GM19438 (cell line): Measurements from ENCODE around the gene IKZF2.

Source experiments
- ATAC-seq: cut with Tn5 transposase; IDR thresholded peaks from one replicate; pipeline ENCODE4 v1.9.1; 2021; ENCODE audit warnings: low read depth; ENCODE audit not compliant: unreplicated experiment

IKZF2 gene

DNA sequence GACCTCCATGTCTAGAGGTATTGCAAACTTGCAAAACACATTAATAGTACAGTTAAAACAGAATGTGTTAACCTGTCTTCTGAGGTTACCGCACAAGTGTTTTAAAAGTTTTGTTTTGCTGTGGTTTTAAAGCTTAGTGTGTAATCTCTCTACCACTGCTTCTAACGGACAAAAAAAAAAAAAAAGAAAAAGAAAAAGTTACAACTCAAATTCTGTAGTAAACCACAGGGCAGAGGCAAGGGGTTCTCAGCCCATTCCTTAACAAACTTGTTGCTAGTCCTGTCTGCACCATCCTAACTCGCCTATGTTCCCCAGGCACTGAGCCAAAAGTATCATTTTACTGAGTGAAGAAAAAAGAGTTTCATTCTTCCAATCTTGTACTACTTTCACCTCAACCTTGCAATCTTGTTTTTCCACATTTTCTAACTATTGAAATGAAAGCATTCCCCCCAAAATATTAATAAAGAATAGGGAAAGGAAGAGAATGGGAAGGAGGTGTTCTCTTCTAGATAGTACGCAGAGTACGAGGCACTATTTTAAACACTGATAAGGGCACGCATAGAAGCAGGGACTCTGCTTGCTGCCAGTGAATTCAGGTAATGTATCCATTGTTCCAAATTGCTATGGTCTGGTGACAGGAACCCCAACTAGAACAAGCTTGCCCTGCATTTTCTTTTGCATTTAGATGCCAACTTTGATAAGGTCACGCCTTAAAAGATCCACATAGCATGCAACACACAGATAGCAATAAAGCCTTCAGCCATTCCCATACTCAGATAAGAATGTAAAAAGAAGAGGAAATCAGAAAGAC lies 47.1 kb downstream of the IKZF2 start:
- no peak for ATAC-seq

DNA sequence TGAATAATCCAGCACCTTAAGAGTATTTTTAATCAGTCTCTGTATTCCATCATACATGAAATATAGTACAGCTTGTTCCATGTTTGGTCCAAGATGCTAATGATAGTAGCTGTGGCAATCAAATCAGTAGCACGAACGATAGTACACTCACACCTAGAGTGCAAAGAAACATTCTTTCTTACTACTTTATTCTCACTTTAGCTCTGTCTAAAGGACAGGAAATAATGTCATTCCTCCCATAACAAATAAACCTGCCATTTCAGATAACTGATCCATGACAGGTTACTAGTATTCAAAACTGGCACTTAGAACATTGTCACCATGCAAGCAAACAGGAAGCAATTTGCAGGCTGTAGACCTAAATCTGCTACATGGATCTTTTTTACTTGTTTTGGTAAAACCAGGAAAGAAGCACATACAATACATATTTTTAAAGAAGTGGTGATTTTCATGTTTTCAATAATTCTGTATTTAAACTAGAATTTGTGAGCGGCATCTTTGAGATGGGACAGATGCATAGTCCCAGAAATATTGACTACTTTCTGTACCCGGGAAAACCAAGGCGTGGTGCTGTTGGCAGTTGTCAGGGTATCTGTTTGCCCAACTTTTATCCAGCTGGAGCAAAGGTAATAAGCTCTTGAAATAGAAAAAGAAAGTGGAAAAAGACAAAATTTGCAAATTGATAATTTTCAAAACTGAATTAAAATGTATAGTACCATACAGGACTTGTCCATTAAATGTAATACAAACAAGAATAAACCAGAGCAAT lies 49.5 kb downstream of the IKZF2 start:
- no peak for ATAC-seq

DNA sequence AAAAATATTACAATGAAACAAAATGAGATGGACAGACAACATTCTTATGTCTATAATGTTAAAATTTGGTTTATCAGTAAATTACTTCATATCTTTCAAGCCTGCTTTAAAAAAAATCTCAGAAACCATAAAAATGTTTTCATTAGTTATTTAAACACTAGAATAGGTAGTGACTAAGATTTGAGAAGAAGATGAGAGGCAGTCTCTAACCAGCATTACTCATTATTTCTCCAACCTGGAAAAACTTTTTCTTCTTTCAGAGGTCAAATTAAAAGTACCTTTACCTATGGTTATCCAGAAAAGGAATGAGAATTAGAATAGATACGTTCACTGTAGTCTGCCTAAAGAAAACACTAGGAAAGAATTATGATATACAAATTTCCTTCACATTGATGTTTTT lies 50.3 kb downstream of the IKZF2 start:
- ATAC-seq, result no peak

DNA sequence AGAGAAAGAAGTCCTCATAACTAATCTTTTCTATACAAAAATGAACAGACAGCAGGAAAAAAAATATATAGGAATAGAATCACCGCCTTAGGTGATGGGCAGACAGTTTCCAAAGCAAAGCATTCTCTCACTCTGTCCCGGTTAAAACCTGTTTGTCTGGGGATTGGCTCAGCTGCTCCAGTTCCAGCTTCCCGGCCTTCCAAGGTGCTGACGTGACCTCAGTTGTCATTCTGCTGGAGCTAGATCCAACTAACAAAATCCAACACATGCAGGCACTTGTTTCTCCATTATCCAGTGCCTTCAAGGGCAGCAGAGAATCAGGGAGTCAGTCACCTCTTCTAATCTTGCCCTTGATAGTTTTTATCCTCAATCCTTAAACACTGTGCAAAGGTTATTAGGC lies 52.8 kb downstream of the IKZF2 start:
- no peak for ATAC-seq

DNA sequence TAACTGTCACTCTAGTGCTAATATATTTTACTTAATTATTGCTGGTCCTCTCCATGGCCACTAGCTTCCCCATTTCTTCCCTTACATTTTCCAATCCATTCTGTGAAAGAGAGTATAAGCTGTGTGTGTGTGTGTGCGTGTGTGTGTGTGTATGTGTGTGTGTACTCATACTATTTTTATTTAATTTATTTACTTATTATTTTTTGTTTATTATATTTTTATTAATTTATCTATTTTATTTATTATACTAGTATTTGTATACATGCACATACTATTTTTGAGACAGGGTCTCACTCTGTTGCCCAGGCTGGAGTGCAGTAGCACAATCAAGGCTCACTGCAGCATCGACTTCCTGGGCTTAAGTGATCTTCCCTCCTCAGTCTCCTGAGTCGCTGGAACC lies 59.6 kb downstream of the IKZF2 start:
- no peak for ATAC-seq

DNA sequence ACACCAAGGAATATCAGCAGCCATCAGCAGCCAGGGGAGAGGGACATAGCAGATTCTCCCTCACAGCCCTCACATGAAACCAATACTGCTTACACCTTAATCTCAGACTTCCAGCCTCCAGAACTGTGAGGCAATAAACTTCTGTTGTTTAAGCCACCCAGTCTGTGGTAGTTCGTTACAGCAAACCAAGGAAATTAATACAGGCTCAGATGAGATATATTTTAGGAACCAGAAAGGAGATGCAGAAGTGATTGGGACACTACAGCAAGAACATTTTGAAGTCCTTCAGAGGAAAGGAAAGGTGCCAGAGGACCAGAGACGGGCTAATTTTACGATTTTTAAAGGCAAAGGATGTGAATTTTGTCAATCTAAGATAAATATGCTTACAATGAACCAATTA lies 60.6 kb downstream of the IKZF2 start:
- no peak for ATAC-seq

DNA sequence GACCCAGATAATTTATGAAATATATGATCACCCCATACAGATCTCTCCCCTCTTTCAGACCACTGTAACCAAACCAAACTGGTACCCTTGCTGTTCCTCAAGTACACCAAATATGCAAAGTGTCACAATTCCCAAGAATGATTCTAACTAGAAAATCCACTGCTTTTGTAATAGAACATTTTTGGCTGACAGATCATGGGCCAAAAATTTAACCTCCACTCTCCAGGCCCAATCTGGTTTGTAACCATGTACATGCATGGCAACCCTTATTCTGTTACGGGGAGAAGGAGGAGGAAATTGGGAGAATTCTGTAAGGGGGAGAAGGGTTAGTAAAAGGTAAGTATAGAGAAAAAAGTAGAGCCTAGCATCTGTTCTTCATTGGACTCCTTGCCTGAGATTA lies 62.0 kb downstream of the IKZF2 start:
- no peak for ATAC-seq

DNA sequence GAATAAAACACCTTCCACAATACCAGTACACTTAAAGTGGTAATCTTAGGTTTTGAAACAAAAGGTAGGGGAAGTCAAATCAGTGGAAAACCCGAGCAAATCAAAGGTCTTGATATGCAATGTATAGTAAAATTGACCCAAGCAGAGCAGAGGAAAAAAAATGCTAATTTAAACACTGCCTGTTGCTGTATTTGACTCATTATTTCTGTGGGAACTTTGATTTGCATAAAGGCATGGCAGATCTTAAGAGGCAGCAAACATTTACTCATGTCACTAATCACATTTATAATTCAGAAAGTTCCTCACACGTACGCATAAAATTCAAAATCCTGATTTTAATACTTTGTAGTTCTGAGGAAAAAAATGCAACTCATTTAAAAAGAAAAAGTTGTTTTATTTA lies 64.4 kb downstream of the IKZF2 start:
- ATAC-seq, result no peak

DNA sequence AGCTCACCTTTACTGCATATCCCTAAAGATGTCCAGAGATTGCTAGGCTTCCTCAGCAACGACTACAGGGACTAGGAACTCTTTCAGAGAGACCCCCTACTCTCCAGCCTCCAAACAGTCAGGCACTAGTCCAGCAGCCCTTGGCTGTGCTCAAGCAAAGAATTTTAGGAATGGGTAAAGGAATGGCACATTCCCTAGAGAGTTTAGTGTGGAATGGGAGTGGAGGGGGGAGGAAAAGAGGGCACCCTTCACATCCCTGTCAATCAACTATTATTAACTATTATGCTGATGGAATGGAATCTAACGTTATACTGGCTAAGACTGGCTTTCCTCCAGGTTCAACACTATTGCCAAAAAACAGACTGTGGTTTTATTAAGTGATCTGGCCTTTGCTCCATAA lies 64.8 kb downstream of the IKZF2 start:
- ATAC-seq, result no peak

DNA sequence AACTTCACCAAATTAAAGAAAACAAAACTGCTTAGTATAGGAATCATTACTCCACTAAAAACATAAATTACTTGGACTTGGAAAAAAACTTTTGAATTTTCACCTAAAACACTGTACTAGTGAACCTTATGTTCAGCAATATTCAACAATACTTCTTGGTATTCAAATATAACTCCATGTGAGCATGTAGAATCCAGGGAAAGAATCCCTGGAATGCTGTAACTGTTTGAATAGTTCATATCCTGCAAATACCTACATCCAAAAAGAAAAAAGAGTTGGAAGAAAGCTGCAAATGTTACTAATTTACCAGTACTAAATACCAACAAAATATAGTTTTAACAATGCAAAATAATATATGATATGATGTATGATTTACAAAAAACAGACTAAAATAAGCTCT lies 65.4 kb downstream of the IKZF2 start:
- no peak for ATAC-seq

DNA sequence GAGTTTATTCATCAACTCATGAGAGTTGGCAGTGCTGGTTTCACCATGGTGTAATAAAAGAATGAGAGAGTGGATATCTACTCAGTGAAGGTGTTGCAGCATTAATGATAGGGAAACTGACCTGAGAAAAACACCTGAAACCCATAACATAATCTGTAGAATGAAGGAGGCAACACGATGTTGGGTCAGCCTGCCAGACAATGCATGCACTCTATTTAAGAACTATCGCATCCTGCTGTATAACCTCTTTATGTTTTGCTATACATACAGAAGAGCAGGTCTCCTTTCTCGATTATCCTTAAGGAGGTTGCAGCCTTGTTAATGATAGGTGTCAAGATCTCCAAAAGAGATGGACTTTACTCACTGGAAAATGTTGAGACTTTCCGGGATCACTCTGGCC lies 65.9 kb downstream of the IKZF2 start:
- no peak for ATAC-seq

DNA sequence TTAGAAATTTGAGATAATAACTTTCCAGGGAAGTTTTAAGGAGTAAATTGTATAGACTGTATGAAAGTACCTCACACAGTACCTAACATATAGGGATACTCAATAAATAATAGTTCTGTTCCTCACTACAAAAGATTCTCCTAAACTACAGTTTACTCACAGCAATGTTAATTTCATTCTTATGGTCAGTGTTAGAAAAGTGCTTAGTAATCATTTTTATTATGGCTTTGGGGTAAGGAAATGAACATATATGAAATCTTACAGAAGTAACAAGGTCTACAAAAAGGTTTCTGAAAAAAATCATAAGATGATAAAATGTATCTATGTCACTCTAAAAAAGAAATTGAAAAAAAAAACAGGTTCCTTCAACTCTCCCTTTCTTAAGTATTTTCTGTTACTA lies 67.2 kb downstream of the IKZF2 start:
- no peak for ATAC-seq

DNA sequence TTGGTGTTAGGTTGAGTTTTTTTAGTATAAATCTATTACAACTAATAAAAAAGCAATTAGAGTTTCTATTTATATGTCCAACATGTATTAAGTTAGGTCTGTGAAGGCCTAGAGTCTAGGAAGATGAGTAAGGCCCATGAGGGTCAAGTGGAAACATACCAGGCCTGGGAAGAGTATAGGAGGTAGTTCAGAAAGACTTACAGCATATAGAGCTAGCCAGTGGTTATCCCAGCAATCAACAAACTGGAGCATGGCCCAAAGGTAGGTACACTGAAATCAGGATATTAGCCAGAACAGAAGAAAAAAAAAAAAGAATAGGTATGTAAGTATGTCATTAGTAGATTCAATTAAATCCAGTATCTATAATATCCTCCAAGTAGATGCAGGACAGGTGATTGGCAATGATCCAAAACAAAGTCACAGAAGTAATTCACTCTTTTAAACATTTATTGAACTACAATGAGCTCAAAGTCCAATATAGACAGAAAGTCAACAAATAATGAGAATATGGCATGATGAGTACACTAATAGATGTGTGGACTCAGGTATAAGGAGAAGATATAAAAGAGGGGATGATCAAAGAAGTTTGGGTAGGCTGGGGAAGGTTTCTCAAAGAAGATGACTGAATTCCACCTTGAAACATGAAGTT lies 70.3 kb downstream of the IKZF2 start:
- ATAC-seq, result no peak

DNA sequence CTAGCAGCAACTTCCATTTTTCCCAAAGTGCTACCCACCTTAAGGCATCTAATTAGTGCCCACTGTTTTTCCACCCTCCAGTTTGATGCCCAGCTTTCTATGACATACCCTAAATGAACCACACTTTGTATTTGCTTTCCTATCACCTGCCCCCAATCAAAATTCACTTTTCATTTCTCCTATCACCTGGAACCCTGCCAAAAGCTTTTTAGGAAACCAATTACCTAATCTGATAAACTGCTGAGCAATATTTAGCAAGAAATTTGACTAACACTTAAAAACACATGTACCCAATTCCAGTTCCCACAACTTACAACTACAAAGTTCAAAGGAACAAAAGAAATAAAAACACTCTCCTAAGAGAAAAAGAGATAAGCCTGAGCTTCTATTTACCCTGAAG lies 71.7 kb downstream of the IKZF2 start:
- no peak for ATAC-seq

DNA sequence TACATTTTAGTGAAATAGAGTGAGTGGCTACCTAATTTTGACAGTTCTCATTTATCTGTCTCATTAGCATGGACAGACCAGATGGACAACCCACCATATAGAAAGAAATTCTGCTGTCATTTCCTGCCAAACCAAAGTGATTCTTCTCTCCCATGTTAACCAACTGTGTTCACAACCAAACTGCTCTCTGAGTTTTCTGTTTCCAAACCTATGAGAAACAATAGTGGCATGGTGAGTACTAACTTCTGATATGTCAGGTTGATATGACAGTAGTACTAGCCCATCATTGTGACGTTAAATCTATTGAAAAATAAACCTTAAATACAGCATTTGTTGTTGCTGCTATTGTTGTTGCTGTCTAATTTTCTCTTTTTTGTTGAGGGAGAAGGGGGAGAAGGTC lies 72.7 kb downstream of the IKZF2 start:
- ATAC-seq, result no peak

DNA sequence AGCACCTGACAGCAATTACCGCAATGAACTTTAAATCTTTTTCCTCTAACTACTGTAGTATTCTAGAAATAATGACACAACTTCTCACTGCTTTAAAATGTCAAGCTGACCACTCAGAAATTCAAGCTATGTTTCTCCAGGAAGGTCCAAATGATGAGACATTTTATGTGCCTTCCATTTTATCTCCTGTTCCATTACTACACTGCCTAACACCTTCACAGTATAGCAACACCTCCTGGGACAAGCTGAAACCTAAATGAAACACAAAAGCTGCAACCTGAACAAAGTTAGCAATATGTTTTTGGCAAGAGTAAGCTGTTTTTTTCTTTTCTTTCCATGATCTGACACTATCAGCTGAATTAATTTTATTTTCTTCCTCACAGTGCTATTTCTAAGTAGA lies 81.9 kb downstream of the IKZF2 start:
- no peak for ATAC-seq

DNA sequence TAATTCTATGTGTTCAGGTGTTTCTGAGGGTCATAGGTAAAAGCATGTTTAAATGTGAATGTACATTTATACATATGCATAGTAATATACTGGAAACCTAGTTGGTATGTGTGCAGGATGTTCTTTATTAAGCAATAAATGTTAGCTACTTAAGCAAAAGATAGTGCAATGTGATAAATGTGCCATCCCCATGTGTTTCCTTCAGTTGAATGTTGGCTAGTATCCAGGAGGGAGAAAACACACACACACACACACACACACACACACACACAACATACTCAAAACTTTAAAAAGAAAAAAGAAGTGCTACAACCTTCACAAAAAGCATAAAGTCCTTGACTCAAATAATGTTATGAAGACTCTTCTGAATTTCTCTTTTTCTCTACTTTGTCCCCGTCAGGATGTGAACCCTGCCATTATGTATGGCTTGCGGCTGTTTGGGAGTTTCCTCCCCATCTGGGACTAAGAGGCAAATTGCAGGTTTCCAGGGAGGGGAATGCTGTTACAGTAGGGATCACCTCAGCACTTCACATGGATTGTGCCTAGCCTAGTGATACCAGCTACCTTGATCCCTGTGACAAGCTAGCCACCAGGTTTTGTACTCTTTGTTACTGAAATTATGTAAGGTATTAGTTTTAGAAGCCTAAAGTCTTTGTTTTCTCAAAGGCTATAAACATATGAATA lies 82.6 kb downstream of the IKZF2 start:
- ATAC-seq, result no peak

DNA sequence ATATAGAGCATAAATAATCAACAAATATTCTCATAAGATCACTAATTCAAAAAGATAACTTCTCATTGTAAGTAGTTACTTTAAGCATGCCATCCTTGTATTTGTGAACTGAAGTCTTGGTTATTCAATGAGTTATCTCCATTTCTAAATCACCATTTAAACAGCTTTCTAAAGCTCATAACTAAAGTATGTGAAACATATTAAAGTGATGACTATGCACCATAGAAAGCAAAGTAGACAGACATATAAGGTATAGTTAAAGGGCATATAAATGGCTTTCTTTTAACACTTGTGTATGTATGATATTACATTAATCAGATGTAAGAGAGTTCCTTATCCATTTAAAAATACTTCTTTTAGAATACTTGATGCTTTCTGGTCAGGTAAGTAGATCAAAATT lies 83.5 kb downstream of the IKZF2 start:
- no peak for ATAC-seq

DNA sequence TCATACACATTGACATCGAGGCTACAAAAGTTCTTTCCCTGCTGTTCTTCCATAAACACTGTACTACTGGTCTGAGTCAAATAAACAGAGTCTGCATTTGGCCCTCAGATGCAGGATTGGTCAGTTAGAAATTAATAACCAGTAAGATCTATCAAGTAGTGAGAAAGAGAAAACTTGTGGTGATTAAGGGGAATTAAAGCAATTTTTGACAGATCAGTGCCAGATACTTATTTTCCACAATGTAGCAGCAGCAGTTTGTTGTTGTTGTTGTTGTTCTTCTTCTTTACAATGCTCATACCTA lies 85.0 kb downstream of the IKZF2 start:
- no peak for ATAC-seq

DNA sequence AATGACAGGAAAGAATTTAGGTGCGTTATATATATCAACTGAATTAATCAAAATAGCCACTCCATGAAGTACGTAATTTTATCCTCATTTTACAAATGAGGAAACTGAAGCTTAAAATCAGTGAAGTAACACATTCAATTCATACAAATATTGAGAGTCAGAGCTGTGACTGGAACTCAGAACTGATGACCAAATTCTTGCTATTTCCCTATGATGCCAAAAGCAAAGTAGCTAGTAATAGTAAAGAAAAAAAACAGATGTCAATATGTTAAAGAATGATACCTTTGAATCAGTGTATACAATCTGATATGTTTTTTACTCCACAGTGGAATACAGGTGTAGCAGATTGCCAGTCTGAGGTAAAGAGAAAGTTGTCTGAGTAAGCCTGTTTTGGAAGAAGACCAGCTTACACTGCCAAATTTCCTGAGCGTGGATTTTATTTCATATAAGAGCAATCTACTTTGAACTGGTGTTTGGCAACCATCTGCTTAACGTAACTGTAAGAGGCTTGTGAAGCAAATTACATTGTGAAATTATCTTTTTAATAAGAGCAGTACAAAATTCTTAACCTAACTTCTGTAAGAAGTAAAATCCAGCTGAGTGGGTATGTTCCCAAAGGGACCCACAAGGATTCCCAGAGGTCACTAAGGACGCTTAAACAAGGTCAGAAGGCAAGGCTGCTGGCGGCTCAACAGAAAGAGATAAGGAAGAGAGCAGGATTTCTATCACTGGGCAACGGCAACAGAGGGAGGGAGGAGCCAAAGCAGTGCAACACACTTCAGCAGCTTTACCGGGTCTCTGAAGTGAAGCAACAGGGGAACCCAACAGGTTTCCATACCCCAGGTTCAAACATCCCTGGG lies 85.6 kb downstream of the IKZF2 start:
- ATAC-seq, result no peak
